Hepatocyte (in vitro differentiated cells): ENCODE data around the gene TMEM121B. TPM values are rescaled to one million over a fixed set of nuclear protein-coding genes. Genes with fewer than 3 reads are reported as not detected.
"Not testable (repeated sequence)": the region's sequence is repeated elsewhere in the genome, so short reads cannot be mapped to it uniquely, and the experiment has no call there.

Experiments used
- DNase-seq: peaks from one replicate; pipeline ENCODE4 v3.0.0-alpha.2; 2016; ENCODE audit warnings: low spot score
- H2AFZ ChIP-seq: fragments of 200-600 bp; sonication (generic); 2 replicates; pipeline ENCODE4 v1.6.0; 2016; ENCODE audit warnings: antibody characterized with exemption, mild to moderate bottlenecking
- H3K27ac ChIP-seq: fragments of 200-600 bp; sonication (generic); 2 replicates; pipeline ENCODE4 v1.5.1; 2016; ENCODE audit warnings: mild to moderate bottlenecking
- H3K27me3 ChIP-seq: fragments of 200-600 bp; sonication (generic); 2 replicates; pipeline ENCODE4 v1.6.1; 2016
- H3K36me3 ChIP-seq: fragments of 200-600 bp; sonication (generic); replicated peaks from 2 replicates; pipeline ENCODE4 v1.5.1; 2016; ENCODE audit warnings: low read depth; ENCODE audit not compliant: insufficient read depth
- H3K4me1 ChIP-seq: fragments of 200-600 bp; sonication (generic); 2 replicates; pipeline ENCODE4 v1.5.1; 2016; ENCODE audit warnings: mild to moderate bottlenecking, moderate library complexity; ENCODE audit not compliant: insufficient read depth
- H3K4me2 ChIP-seq: fragments of 200-600 bp; sonication (generic); 2 replicates; pipeline ENCODE4 v1.6.0; 2016
- H3K4me3 ChIP-seq: fragments of 200-600 bp; sonication (generic); 2 replicates; pipeline ENCODE4 v1.5.1; 2016; ENCODE audit warnings: mild to moderate bottlenecking
- H3K79me2 ChIP-seq: fragments of 200-600 bp; sonication (generic); 2 replicates; pipeline ENCODE4 v1.6.0; 2017; ENCODE audit warnings: mild to moderate bottlenecking
- H3K9me2 ChIP-seq: fragments of 200-600 bp; sonication (generic); replicated peaks from 2 replicates; pipeline ENCODE4 v1.6.0; 2017; ENCODE audit warnings: mild to moderate bottlenecking; ENCODE audit not compliant: insufficient read depth
- H3K9me3 ChIP-seq: fragments of 200-600 bp; sonication (generic); 2 replicates; pipeline ENCODE4 v1.5.1; 2016; ENCODE audit warnings: low read depth, mild to moderate bottlenecking
- H4K20me1 ChIP-seq: fragments of 200-600 bp; sonication (generic); 2 replicates; pipeline ENCODE4 v1.6.0; 2016; ENCODE audit warnings: mild to moderate bottlenecking; ENCODE audit not compliant: insufficient read depth, poor library complexity, severe bottlenecking
- CTCF ChIP-seq: fragments of 200-600 bp; sonication (generic); IDR thresholded peaks from 2 replicates; pipeline ENCODE4 v1.5.1; 2016; ENCODE audit warnings: antibody characterized with exemption, mild to moderate bottlenecking; ENCODE audit not compliant: poor library complexity
- EZH2 ChIP-seq: fragments of 200-600 bp; sonication (generic); IDR thresholded peaks from 2 replicates; pipeline ENCODE4 v1.6.1; 2016; ENCODE audit warnings: antibody characterized with exemption, mild to moderate bottlenecking, borderline replicate concordance
- EZH2phosphoT487 ChIP-seq: fragments of 200-600 bp; sonication (generic); IDR thresholded peaks from one replicate; pipeline ENCODE4 v1.6.1; 2018; ENCODE audit warnings: antibody characterized with exemption, mild to moderate bottlenecking, low read depth, moderate library complexity; ENCODE audit not compliant: unreplicated experiment, severe bottlenecking
- WGBS: methylation state at CpG from one replicate; pipeline ENCODE4 v1.1.6; 2016; ENCODE audit warnings: low lambda C conversion rate; ENCODE audit errors: missing lambda C conversion rate; 5-methylcytosine and 5-hydroxymethylcytosine counted together
- polyA plus RNA-seq: library from polyadenylated mRNA; unstranded; fragments of >200 nt; fragmentation: Nextera tagmentation; extraction: Ambion mirVana; gene quantifications from 2 replicates; pipeline ENCODE4 v1.2.1, GENCODE V29; 2016
- total RNA-seq: library from RNA; depleted of rRNA; stranded (reverse); fragments of >200 nt; gene quantifications from 2 replicates; pipeline ENCODE4 v1.2.3, GENCODE V29; 2014

TMEM121B gene
- total and polyA plus RNA-seq, 2 experiments from 2014 or later: 0.30 to 0.50 TPM

- TF ChIP-seq EZH2: no peak
- TF ChIP-seq EZH2phosphoT487: no peak
- no peak for TF ChIP-seq CTCF
- H3K4me2 ChIP-seq: no peak overlapping the region
- no peaks in the 10 kb centered on the region for H3K9me2 ChIP-seq
- H2AFZ ChIP-seq: no peak overlapping the region
- no peaks in the 10 kb centered on the region for H3K36me3 ChIP-seq
- no peak for DNase-seq
- H3K27ac ChIP-seq: no peak overlapping the region
- peaks cover 81% of the 10 kb centered on the region for H3K79me2 ChIP-seq
- WGBS: 88% methylated on average over 6 of the region's 6 CpGs
- H3K9me3 ChIP-seq: no peaks in the 10 kb centered on the region
- H3K27me3 ChIP-seq: no peaks in the 10 kb centered on the region
- peaks cover 2% of the 10 kb centered on the region for H3K4me1 ChIP-seq
- no peak overlapping the region for H3K4me3 ChIP-seq
- peaks cover 3% of the 10 kb centered on the region for H4K20me1 ChIP-seq
Measured at GRCh38 chr22:17152340-17152739, 31.2 kb upstream of the TMEM121B start.

- peak; percentile 46 for DNase-seq
Measured at GRCh38 chr22:17149076-17149815, 28.1 kb upstream of the TMEM121B start.

GRCh38 chr22:17147458-17147857, 26.3 kb upstream of the TMEM121B start:
- H3K9me3 ChIP-seq, H3K4me2 ChIP-seq, H3K9me2 ChIP-seq, H3K36me3 ChIP-seq, H4K20me1 ChIP-seq, H3K27ac ChIP-seq, DNase-seq, H3K4me1 ChIP-seq, H3K4me3 ChIP-seq, H3K27me3 ChIP-seq, H2AFZ ChIP-seq: not testable (repeated sequence)
- peaks cover 32% of the 10 kb centered on the region for H3K79me2 ChIP-seq
- WGBS: 98% methylated on average over 13 of the region's 30 CpGs

More at GRCh38 chr22:17149076-17149815, 28.1 kb upstream of the TMEM121B start:
- WGBS: 85% methylated on average over 9 of the region's 9 CpGs
- H3K79me2 ChIP-seq: peaks cover 50% of the 10 kb centered on the region
- no peaks in the 10 kb centered on the region for H3K4me1 ChIP-seq
- no peak overlapping the region for H3K4me3 ChIP-seq
- H3K4me2 ChIP-seq: no peak overlapping the region
- H3K36me3 ChIP-seq: no peaks in the 10 kb centered on the region
- H3K27me3 ChIP-seq: no peaks in the 10 kb centered on the region
- no peak for TF ChIP-seq EZH2phosphoT487
- no peaks in the 10 kb centered on the region for H3K9me3 ChIP-seq
- peak overlapping the region; percentile 37 for H3K27ac ChIP-seq
- peaks cover 3% of the 10 kb centered on the region for H4K20me1 ChIP-seq
- no peaks in the 10 kb centered on the region for H3K9me2 ChIP-seq
- no peak overlapping the region for H2AFZ ChIP-seq

- Histone ChIP-seq H3K27me3 (no peaks in the 10 kb centered on the region), H3K4me1 (no peaks in the 10 kb centered on the region), H3K4me2 (no peak overlapping the region), H2AFZ (no peak overlapping the region), H3K27ac (no peak overlapping the region), H3K9me2 (no peaks in the 10 kb centered on the region), H4K20me1 (no peaks in the 10 kb centered on the region), H3K4me3 (no peak overlapping the region), H3K79me2 (peaks cover 19% of the 10 kb centered on the region), H3K9me3 (no peaks in the 10 kb centered on the region), H3K36me3 (no peaks in the 10 kb centered on the region)
- DNase-seq: no peak
- 84% methylated on average over 8 of the region's 8 CpGs for WGBS
- TF ChIP-seq EZH2: no peak
- TF ChIP-seq CTCF: no peak
- no peak for TF ChIP-seq EZH2phosphoT487
Measured at GRCh38 chr22:17145021-17145680, 24.0 kb upstream of the TMEM121B start.
